ENCODE results near the gene PPARD. TPM values are rescaled to one million over a fixed set of nuclear protein-coding genes. Genes with fewer than 3 reads are reported as not detected.
"Not testable (repeated sequence)": the region's sequence is repeated elsewhere in the genome, so short reads cannot be mapped to it uniquely, and the experiment has no call there.

The PPARD gene
- polyA plus RNA-seq, 4 donors = 7.8 to 29.4 (median 13.8) TPM

DNA sequence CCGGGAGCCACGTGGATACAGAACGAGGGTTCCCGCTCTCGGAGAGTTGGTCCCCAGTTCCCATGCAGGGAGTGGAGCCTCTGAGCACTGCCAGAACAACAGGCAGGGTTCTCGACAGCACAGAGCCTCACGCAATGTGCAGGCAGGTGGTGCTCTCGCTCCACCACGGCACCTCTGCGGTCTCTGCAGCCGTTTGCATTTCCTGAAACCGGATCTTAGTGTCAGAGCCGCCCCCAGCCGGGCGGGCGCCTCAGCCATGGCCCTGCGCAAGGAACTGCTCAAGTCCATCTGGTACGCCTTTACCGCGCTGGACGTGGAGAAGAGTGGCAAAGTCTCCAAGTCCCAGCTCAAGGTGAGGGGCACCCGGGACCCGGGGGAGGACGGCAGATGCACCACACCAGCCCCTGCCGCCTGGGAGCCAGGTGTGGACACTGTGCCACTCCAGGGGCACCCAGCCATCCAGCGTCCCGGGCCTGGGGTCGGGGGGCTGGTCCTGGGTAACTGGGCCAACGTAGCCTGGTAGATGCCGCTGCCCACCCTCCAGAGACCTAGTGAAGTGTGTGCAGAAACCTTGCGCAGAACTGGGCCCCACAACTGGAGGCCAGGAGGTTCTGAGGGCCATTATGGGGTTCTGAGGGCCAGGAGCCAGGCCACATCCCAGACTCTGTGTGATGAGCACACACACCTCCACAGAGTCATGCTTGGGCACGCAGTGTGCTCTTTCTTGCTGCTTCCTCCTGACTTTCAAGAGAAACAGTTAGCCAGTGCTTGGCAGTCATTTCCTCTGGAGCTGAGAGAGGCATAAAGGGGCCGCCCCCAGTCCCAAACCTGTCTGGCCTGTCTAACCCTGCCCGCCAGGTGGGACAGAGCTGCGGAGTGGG lies 44.5 kb upstream of the PPARD start, which contains the start of gene DEF6:
DEF6 (plus strand) TSS at position 218 of the 881 bp plus-strand sequence; CDS start at position 257, 39 bp downstream.
- Histone ChIP-seq H3K27ac (ENCODE audit: low read depth in 1 of 3, low read length in 2 of 3) (peak within 1 kb of the TSS; percentile 5 to 79 (median 57)), H3K4me1 (ENCODE audit: control insufficient read depth in 3 of 3, insufficient read depth in 2 of 3, low read depth in 1 of 3, low read length in 2 of 3) (peaks cover 0 to 31% (median 4%) of the 10 kb centered on the region in 3 donors), H3K36me3 (ENCODE audit: control insufficient read depth in 3 of 3, insufficient read depth in 2 of 3, low read depth in 1 of 3, low read length in 3 of 3) (peaks cover 0 to 40% (median 6%) of the 10 kb centered on the region in 3 donors), H3K4me3 (ENCODE audit: low read depth in 1 of 3, low read length in 3 of 3) (peak within 1 kb of the TSS; percentile 43 to 55 (median 45)), H3K9me3 (ENCODE audit: control insufficient read depth in 2 of 2, insufficient read depth in 1 of 2, low read depth in 1 of 2, low read length in 1 of 2) (no peaks in the 10 kb centered on the region), H3K27me3 (ENCODE audit: control insufficient read depth in 3 of 3, insufficient read depth in 3 of 3, low read length in 3 of 3) (no peaks in the 10 kb centered on the region)
- FAIRE-seq = no peak
- DNase-seq = peak; percentile 87 to 93
- WGBS, 3 donors = 7 to 16% (median 7%) methylated on average over 33 to 35 of the region's 35 CpGs

DNA sequence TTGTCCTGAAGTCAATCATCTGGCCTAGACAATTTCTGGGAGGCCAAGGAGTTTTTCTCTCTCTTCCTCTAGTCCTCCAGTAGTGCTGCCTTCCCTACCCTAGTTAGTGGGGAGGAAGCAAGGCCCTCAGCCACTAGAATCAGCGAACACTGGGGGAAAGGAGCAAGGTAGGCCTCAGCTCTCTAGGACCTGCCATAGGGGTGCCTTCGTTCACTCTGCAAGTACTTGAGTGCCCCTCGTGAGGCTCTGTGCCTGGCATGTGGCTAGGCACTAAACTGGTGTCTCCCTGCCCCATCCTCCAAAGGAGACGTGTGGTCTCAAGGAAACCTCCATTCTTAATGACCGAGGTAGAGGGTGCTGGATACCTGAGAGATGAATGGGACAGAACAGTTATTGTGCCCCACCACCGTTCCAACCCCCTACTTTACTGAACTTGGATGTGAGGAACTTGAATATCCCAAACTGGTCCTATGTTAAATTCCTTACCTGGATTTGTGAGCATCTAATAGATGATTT lies 43.7 kb upstream of the PPARD start:
- Histone ChIP-seq H3K36me3 (ENCODE audit: control insufficient read depth in 3 of 3, insufficient read depth in 2 of 3, low read depth in 1 of 3, low read length in 3 of 3) (peaks cover 0 to 32% (median under 1%) of the 10 kb centered on the region in 3 donors), H3K27ac (ENCODE audit: low read depth in 1 of 3, low read length in 2 of 3) (peak overlapping the region in 2 of 3 donors; percentile 57 to 79), H3K4me1 (ENCODE audit: control insufficient read depth in 3 of 3, insufficient read depth in 2 of 3, low read depth in 1 of 3, low read length in 2 of 3) (peaks cover 0 to 39% (median 4%) of the 10 kb centered on the region in 3 donors), H3K27me3 (ENCODE audit: control insufficient read depth in 3 of 3, insufficient read depth in 3 of 3, low read length in 3 of 3) (no peaks in the 10 kb centered on the region), H3K9me3 (ENCODE audit: control insufficient read depth in 2 of 2, insufficient read depth in 1 of 2, low read depth in 1 of 2, low read length in 1 of 2) (no peaks in the 10 kb centered on the region), H3K4me3 (ENCODE audit: low read depth in 1 of 3, low read length in 3 of 3) (peak overlapping the region; percentile 43 to 55 (median 45))
- 74 to 85% (median 82%) methylated on average over 6 of the region's 6 CpGs for WGBS, 3 donors
- DNase-seq (peak in 1 of 2 donors; percentile 15), FAIRE-seq (no peak)

DNA sequence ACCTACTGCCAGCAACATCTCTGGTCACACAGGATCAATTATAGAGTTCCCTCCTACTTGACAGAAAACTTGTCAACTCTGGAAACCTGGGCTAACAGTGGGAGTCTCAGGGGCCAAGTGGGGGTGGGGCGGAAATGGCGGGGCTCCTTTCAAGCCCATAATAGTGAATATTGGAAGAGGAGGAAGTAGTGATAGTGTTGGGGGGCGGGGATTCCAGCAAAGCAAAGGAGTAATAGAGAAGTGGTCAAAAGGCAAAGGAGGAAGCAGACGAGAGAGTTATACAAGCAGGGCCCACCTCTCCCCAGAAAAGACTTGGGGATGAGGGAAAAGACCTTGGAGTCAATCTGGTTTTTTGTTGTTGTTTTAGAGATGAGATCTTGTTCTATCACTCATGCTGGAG lies 42.7 kb upstream of the PPARD start:
- 58 to 65% (median 64%) methylated on average over 4 of the region's 4 CpGs for WGBS, 3 donors
- H3K36me3 ChIP-seq (ENCODE audit: control insufficient read depth in 3 of 3, insufficient read depth in 2 of 3, low read depth in 1 of 3, low read length in 3 of 3) = peaks cover 0 to 30% (median 0%) of the 10 kb centered on the region in 3 donors
- H3K4me3 ChIP-seq (ENCODE audit: low read depth in 1 of 3, low read length in 3 of 3) = no peak overlapping the region
- no peaks in the 10 kb centered on the region for H3K9me3 ChIP-seq (ENCODE audit: control insufficient read depth in 2 of 2, insufficient read depth in 1 of 2, low read depth in 1 of 2, low read length in 1 of 2)
- H3K4me1 ChIP-seq (ENCODE audit: control insufficient read depth in 3 of 3, insufficient read depth in 2 of 3, low read depth in 1 of 3, low read length in 2 of 3) = peaks cover 0 to 44% (median 8%) of the 10 kb centered on the region in 3 donors
- FAIRE-seq (no peak), DNase-seq (peak; percentile 19 to 37)
- peak overlapping the region in 1 of 3 donors; percentile 57 for H3K27ac ChIP-seq (ENCODE audit: low read depth in 1 of 3, low read length in 2 of 3)
- no peaks in the 10 kb centered on the region for H3K27me3 ChIP-seq (ENCODE audit: control insufficient read depth in 3 of 3, insufficient read depth in 3 of 3, low read length in 3 of 3)

DNA sequence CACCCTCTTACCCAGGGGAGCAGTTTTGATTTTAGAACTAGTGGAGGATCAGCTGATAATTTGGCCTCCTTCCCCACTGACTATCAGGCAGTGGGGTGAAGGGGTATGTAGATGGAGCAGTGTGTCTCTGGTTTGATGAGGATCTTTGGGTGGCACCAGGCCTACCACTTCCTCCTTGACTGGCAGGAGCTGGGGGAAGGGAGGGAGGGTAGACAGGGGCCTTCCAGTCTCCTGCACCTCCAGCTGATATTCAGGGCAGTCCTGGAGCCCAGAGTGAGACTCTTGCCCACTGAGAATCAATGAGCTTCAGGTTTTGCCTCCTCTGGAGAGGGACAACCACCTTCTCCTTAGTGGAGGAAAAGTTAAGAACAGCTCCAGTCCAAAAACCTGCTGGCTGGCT lies 41.5 kb upstream of the PPARD start:
- no peaks in the 10 kb centered on the region for H3K27me3 ChIP-seq (ENCODE audit: control insufficient read depth in 3 of 3, insufficient read depth in 3 of 3, low read length in 3 of 3)
- H3K4me1 ChIP-seq (ENCODE audit: control insufficient read depth in 3 of 3, insufficient read depth in 2 of 3, low read depth in 1 of 3, low read length in 2 of 3) = peaks cover 0 to 44% (median 8%) of the 10 kb centered on the region in 3 donors
- no peak overlapping the region for H3K4me3 ChIP-seq (ENCODE audit: low read depth in 1 of 3, low read length in 3 of 3)
- DNase-seq = no peak
- peaks cover 0 to 19% (median 0%) of the 10 kb centered on the region in 3 donors for H3K36me3 ChIP-seq (ENCODE audit: control insufficient read depth in 3 of 3, insufficient read depth in 2 of 3, low read depth in 1 of 3, low read length in 3 of 3)
- H3K27ac ChIP-seq (ENCODE audit: low read depth in 1 of 3, low read length in 2 of 3) = peak overlapping the region in 2 of 3 donors; percentile 17 to 60
- FAIRE-seq = no peak
- no peaks in the 10 kb centered on the region for H3K9me3 ChIP-seq (ENCODE audit: control insufficient read depth in 2 of 2, insufficient read depth in 1 of 2, low read depth in 1 of 2, low read length in 1 of 2)

DNA sequence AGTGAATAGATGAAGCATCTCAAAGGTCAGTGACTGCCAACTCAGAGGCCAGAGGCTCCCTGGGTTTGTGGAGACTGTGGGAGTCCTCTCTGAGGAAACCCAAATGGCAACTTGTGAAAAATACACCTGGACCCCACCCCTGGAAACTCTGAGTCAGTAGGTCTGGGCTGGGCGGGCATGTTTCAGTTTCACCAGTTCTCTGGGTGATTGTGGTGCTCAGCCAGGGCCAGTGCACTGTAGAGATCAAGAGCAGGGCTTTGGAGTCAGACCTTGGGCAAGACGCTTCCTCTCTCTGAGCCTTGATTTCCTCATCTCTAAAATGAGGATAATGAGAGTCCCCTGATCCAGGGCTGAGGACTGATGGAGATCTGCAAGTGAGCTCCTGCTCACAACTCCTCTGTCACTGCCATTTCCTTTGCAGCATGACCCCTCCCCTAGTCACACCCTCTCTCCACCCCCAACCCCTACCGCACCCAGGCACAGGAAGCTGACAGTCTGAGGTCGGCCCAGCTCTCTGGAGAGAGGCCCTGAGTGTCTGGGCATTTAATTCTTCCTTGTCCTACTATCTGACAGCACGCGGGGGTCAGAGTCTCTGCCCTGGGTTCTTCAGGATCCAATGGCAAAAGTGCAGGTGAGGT lies 39.6 kb upstream of the PPARD start:
- peaks cover 0 to 8% (median 0%) of the 10 kb centered on the region in 3 donors for H3K36me3 ChIP-seq (ENCODE audit: control insufficient read depth in 3 of 3, insufficient read depth in 2 of 3, low read depth in 1 of 3, low read length in 3 of 3)
- peak overlapping the region in 1 of 3 donors; percentile 14 for H3K4me3 ChIP-seq (ENCODE audit: low read depth in 1 of 3, low read length in 3 of 3)
- no peaks in the 10 kb centered on the region for H3K27me3 ChIP-seq (ENCODE audit: control insufficient read depth in 3 of 3, insufficient read depth in 3 of 3, low read length in 3 of 3)
- H3K27ac ChIP-seq (ENCODE audit: low read depth in 1 of 3, low read length in 2 of 3) = peak overlapping the region; percentile 34 to 81 (median 56)
- WGBS, 3 donors = 10 to 21% (median 18%) methylated on average over 6 of the region's 6 CpGs
- FAIRE-seq = no peak
- H3K9me3 ChIP-seq (ENCODE audit: control insufficient read depth in 2 of 2, insufficient read depth in 1 of 2, low read depth in 1 of 2, low read length in 1 of 2) = no peaks in the 10 kb centered on the region
- peak; percentile 83 to 86 for DNase-seq
- H3K4me1 ChIP-seq (ENCODE audit: control insufficient read depth in 3 of 3, insufficient read depth in 2 of 3, low read depth in 1 of 3, low read length in 2 of 3) = peaks cover 0 to 38% (median 8%) of the 10 kb centered on the region in 3 donors

DNA sequence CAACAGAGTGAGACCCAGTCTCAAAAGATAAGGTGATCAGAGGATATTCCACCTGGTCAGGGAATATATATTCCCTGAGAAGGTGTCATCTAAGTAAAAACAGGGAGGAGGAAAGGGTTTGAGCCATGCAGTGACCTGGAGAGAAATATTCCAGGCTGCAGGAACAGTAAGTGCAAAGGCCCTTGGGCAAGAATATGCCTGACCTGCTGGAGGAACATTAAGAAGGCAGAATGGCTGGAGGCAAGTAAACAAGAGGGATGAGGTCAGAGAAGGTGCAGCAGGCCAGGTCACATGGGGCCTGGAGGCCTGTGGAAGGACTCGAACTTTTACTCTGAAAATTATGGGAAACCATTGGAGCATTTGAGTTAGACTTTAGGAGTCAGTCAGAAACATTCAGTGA lies 38.1 kb upstream of the PPARD start:
- Histone ChIP-seq H3K27ac (ENCODE audit: low read depth in 1 of 3, low read length in 2 of 3) (peak overlapping the region in 1 of 3 donors; percentile 26), H3K36me3 (ENCODE audit: control insufficient read depth in 3 of 3, insufficient read depth in 2 of 3, low read depth in 1 of 3, low read length in 3 of 3) (peaks cover 0 to 7% (median 0%) of the 10 kb centered on the region in 3 donors), H3K9me3 (ENCODE audit: control insufficient read depth in 2 of 2, insufficient read depth in 1 of 2, low read depth in 1 of 2, low read length in 1 of 2) (no peaks in the 10 kb centered on the region), H3K4me1 (ENCODE audit: control insufficient read depth in 3 of 3, insufficient read depth in 2 of 3, low read depth in 1 of 3, low read length in 2 of 3) (peaks cover 0 to 27% (median 8%) of the 10 kb centered on the region in 3 donors), H3K27me3 (ENCODE audit: control insufficient read depth in 3 of 3, insufficient read depth in 3 of 3, low read length in 3 of 3) (no peaks in the 10 kb centered on the region), H3K4me3 (ENCODE audit: low read depth in 1 of 3, low read length in 3 of 3) (no peak overlapping the region)
- no peak for FAIRE-seq
- 78 to 86% (median 80%) methylated on average over 1 of the region's 1 CpG for WGBS, 3 donors
- DNase-seq = no peak

DNA sequence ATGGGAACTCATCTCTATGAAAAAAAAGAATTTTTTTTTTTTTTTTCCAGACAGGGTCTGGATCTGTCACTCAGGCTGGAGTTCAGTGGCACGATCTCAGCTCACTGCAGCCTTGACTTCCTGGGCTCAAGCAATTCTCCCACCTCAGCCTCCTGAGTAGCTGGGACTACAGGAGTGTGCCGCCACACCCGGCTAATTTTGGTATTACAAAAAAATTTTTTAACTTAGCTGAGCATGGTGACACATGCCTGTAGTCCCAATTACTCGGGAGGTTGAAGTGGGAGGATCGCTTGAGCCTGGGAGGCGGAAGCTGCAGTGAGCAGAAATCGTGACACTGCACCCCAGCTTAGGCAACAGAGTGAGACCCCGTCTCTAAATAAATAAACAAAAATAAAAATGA lies 37.2 kb upstream of the PPARD start:
- H3K4me3 ChIP-seq (ENCODE audit: low read depth in 1 of 3, low read length in 3 of 3) = no peak overlapping the region
- H3K36me3 ChIP-seq (ENCODE audit: control insufficient read depth in 3 of 3, insufficient read depth in 2 of 3, low read depth in 1 of 3, low read length in 3 of 3) = peaks cover 0 to 10% (median 0%) of the 10 kb centered on the region in 3 donors
- H3K4me1 ChIP-seq (ENCODE audit: control insufficient read depth in 3 of 3, insufficient read depth in 2 of 3, low read depth in 1 of 3, low read length in 2 of 3) = peaks cover 0 to 21% (median 8%) of the 10 kb centered on the region in 3 donors
- no peaks in the 10 kb centered on the region for H3K27me3 ChIP-seq (ENCODE audit: control insufficient read depth in 3 of 3, insufficient read depth in 3 of 3, low read length in 3 of 3)
- DNase-seq = no peak
- FAIRE-seq = no peak
- H3K9me3 ChIP-seq (ENCODE audit: control insufficient read depth in 2 of 2, insufficient read depth in 1 of 2, low read depth in 1 of 2, low read length in 1 of 2) = no peaks in the 10 kb centered on the region
- WGBS, 3 donors = 86 to 92% (median 89%) methylated on average over 8 of the region's 8 CpGs
- no peak overlapping the region for H3K27ac ChIP-seq (ENCODE audit: low read depth in 1 of 3, low read length in 2 of 3)

DNA sequence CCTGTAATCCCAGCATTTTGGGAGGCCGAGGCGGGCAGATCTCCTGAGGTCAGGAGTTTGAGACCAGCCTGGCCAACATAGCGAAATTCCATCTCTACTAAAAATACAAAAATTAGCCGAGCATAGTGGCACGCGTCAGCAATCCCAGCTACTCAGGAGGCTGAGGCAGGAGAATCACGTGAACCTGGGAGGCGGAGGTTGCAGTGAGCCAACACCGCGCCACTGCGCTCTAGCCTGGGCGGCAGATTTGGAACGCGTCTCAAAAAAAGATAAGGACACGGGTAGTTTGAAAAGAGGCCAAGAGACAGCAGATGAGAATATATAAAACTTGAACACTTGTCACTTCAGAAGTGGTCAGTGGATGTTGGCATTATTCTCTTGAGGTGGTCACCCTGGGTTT lies 35.2 kb upstream of the PPARD start:
- H3K9me3 ChIP-seq (ENCODE audit: control insufficient read depth in 2 of 2, insufficient read depth in 1 of 2, low read depth in 1 of 2, low read length in 1 of 2); H3K27me3 ChIP-seq (ENCODE audit: control insufficient read depth in 3 of 3, insufficient read depth in 3 of 3, low read length in 3 of 3); FAIRE-seq; DNase-seq; H3K4me3 ChIP-seq (ENCODE audit: low read depth in 1 of 3, low read length in 3 of 3); H3K27ac ChIP-seq (ENCODE audit: low read depth in 1 of 3, low read length in 2 of 3): not testable (repeated sequence)
- Histone ChIP-seq H3K36me3 (ENCODE audit: control insufficient read depth in 3 of 3, insufficient read depth in 2 of 3, low read depth in 1 of 3, low read length in 3 of 3) (peaks cover 0 to 18% (median 0%) of the 10 kb centered on the region in 3 donors), H3K4me1 (ENCODE audit: control insufficient read depth in 3 of 3, insufficient read depth in 2 of 3, low read depth in 1 of 3, low read length in 2 of 3) (peaks cover 0 to 20% (median 8%) of the 10 kb centered on the region in 3 donors)
- WGBS, 3 donors = 91 to 93% (median 93%) methylated on average over 15 of the region's 15 CpGs

Data from small intestine (tissue), 7 donors.